Stimulated activated CD4-positive, alpha-beta T cell treated with anti-CD3 and anti-CD28 coated beads, Interleukin-1b, Interleukin-23, amount 100 ng/mL, for 24 hours (primary cell): ENCODE data around the gene RMI2.
"Not testable (repeated sequence)": the region's sequence is repeated elsewhere in the genome, so short reads cannot be mapped to it uniquely, and the experiment has no call there.

Experiments used
- DNase-seq, 4 experiments: peaks; one replicate each; pipeline ENCODE4 v3.0.0-alpha.2; 2020; ENCODE audit warnings: low read depth in 4 of 4, low spot score in 1 of 4

Gene RMI2

DNA sequence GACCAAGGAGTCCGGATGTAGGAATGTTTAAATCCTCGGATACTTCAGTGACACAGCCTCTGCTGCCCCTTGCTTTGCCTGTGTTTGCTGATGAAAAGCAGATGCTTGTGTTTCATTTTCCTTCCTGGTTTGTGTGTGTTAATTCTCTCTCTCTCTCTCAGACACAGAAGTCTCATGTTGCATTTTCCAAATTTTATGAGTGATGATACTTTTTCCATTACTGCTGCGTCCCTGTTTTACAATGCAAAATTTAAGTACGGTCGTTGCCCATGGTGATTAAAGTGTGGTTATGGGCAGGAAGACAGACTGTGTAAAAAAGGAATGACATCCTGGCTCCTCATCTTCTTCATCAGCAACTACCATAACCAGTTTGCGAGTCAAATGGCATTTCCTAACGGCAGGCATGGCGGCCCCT is 5.7 kb downstream of the RMI2 start:
- no peak for DNase-seq

DNA sequence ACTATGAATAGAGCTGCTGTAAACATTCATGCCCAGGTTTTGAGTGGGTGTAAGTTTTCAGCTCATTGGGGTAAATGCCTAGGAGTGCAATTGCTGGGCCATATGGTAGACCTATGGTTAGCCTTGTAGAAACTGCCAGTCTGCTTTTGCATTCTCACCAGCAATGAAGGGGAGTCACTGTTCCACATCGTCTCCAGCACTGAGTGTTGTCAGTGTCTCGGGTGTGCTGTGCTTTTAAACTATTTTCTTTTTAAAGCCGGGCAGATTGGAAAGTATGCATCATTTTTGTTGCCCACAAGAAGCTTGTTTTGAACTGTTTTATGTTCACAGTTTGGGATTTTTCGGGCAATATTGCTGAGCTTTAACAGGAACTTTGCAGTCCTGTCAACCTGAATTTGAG is 7.9 kb downstream of the RMI2 start:
- no peak for DNase-seq

GRCh38 chr16:11354407-11354732 is 9.1 kb downstream of the RMI2 start:
- DNase-seq = no peak

DNA sequence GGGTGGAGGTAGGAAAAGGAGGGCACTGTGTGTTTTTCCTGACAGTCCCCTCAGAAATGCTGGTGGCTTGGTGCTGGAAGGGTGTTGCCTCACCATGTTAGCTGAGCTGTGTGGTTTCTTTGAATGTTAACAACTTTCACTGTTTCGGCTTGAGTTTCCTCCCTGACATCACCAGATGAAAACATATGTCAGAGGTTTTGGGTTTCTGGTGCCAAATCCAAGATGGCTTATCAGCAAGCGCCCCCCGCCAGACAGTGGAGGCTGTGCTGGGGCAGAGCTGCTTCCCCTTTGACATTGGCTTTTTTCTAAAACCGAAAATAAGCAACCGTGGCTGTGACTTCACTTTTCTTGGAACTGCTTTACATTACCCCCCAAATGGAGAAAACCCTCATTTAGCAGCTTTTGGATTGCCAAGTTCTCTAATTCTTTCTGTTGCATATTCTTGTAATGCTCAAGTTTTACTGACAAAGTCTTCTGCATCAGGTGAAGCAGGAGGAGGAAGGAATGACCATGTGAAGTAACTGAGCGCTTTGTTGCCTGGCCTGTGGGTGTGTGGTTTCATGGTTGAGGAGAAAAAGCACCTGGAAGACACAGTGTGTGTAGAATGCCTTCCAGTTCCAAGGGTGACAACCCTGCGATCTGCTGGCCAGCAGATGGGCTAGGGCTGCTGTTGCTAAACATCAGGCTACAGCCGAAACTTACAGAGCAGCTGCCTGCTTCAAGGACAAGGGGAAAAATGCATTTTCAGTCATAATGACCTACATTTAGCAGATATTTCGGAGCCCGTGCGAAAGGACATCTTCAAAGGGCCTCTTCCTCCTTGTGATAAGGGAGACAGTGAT is 9.7 kb downstream of the RMI2 start:
- DNase-seq = peak in 3 of 4 experiments; percentile 40 to 74 (median 61)

GRCh38 chr16:11355862-11356261 is 10.6 kb downstream of the RMI2 start:
- DNase-seq = no peak

GRCh38 chr16:11356573-11357331 is 11.5 kb downstream of the RMI2 start:
- peak in 1 of 4 experiments; percentile 28 for DNase-seq

DNA sequence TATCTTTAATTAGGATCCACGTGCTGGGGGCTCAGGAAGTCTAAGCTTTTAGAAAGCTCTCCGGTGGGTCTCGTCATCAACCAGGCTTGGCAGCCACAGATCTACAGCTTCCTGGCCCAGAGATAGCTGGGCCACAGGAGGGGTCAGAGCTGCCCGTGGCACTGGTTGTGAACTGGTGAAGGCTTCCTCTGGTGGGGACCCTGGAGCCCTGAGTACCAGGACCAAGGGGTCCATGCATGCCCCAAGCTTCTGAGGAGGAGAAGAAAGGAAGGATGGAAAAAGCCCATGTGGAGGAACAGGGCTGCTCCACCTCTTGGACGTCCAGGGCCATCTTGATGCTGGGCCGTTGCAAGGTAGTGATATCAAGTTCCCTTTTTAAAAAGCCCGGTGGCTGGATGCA is 13.3 kb downstream of the RMI2 start:
- DNase-seq = no peak

DNA sequence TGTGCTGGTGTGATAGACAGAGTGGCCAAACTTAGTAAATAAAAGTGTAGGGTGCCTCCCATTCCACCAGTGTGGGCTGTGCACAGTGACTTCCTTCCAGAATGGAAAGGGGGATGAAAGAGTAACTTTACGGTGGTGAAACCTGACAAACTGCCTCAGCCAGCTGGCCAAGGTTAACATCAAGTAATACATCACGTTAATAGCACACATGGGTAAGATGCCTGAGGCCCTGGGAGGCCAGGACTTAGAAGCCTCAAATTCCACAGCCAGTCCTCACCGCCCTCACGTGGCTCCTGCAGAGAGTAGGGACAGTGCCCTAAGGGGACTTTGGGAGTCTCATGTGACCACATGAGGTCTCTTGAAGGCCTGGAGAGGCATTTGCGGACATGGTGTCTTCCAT is 14.1 kb downstream of the RMI2 start:
- no peak for DNase-seq

- no peak for DNase-seq
Measured at GRCh38 chr16:11360641-11361373, 15.5 kb downstream of the RMI2 start.

DNA sequence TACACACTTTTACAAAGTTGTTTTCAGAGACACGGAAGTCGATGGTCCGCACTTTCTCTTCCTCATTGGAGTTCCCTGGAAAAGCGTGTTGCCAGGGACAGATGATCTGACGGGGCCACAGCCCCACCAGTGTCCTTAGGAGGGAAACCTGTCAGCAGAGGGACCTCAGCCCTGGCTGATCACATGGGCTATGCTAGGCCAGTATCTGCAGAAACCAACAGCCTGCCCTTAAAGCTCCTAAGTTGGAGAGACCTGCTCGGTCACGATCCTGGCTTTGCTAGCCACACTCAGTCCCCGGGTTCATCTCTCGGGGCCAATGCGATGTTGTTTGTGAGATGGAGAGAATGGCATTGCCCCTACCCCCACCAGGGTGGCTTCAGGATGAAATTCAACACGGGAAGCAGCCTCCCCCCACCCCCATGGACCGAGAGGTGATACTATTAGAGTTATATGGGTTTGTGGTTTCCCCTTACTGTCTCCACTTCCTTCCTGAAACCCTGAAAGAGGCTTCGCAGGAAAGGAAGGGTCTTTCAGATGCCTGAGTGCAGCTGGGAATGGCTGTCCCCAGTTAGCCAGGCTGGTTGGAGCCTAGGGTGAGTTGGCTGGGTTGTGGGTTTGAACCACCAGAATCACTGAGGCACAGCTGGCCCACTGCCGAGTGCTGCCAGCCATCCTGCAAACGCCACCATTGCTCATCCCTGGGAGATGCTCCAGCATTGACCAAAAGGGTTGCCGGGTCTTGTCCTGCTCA is 16.6 kb downstream of the RMI2 start:
- no peak for DNase-seq

GRCh38 chr16:11363927-11364258 is 18.6 kb downstream of the RMI2 start:
- DNase-seq = no peak

DNA sequence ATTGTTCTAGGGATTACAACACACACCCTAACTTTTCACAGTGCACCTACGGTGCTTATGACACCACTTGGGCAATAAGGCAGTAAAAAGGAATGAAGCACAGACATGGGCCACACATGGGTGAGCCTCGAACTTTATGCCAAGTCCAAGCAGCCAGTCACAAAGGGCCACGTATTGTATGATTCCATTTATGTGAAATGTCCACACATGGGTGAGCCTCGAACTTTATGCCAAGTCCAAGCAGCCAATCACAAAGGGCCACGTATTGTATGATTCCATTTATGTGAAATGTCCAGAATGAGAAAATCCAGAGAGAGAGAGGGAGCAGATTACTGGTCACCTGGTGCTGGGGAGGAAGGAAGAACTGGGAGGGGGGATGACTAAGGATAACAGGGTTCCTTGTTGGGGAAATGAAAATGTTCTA is 22.2 kb downstream of the RMI2 start:
- DNase-seq = no peak

DNA sequence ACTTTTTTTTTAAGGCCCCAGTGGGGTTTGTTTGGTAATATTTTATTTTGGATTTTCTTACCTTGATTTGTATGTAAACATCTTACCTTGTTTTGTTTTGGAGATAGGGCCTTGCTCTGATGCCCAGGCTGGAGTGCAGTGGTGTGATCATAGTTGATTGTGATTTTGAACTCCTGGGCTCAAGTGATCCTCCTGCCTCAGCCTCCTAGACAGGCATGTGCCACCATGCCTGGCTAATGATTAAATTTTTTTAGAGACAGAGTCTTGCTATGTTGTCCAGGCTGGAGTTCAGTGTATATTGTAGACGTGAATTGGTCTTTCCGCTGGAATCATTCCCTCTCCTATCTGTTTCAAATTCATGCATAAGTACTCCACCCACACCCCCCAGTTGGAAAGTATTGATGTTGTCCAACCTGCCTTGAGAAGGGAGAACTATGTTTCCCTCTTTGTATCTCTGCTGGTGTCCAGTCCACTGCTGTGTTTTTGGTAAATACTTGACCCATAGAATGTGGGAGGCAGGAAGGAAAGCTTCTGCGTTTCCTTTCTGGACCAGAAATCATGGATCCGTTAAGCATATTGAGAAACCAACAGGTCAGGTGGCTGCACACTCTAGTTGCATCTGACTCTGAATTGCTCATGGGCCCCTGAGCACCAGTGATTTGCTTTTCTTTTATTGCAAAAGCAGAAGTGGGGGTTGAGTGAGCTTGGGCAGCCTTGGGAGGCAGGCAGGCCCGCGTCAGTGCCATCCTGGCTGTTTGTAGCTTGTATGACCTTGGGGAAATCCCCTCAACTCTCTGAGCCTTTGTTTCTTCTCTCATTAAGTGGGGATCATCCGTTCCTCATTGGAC is 25.0 kb downstream of the RMI2 start:
- no peak for DNase-seq

DNA sequence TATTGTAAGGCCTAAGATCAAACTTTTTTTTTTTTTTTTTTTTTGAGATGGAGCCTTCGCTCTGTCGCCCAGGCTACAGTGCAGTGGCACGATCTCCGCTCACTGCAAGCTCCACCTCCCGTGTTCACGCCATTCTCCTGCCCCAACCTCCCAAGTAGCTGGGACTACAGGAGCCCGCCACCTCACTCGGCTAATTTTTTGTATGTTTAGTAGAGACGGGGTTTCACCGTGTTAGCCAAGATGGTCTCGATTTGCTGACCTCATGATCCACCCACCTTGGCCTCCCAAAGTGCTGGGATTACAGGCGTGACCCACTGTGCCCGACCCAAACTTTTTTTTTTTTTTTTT is 25.6 kb downstream of the RMI2 start:
- not testable (repeated sequence) for DNase-seq

DNA sequence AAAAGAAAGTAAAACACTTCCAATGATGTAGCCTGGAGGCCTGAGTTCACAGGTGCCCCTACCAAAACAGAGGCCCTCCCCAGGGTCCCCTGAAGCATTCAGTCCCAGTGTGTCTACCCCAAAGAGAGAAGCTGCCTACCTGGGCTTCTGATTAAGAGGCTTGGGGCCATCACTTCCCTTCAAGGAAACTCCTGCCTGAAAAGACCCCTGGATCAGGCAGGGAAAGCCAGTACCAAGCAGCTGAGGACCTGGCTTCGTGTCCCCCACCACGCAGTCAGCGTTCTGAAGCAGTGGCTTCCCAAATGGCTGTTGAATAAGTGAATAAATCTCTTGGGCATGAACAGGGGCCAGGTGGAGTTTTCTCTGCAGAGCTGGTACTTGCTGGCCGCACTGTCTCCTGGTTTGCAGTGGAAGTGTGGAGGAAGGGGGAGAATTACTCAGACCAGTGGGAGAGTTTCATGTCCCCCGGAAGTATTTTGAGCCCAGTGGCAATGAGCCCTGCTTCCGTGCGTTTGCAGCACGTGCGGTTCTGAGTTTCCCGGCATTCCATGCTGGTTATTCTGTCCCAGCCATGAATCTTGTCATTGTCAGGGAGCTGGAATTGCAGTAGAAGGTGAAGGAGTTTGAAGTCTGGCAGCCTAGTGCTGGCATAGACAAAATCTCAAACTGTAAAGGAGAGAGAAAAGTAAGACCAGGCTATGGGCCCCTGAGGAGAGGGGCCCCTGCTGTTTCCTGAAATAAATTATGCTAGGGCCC is 27.0 kb downstream of the RMI2 start:
- no peak for DNase-seq

- DNase-seq = no peak
Measured at GRCh38 chr16:11372829-11373306, 27.6 kb downstream of the RMI2 start.

DNA sequence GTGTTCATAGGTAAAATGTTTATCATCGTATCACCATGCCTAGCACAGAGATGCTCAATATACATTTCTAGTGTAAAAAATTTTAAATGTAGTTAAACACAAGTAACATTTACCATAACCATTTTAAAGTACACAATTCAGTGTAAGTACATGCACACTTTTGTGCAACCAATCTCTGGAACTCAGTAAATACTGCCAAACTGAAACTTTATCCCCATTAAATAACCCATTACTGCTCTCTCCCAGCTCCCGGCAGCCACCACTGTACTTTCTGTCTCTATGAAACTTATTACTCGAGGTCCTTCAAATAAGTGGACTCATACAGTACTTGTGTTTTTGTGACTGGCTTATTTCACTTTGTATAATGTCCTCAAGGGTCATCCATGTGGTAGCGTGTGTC is 29.0 kb downstream of the RMI2 start:
- no peak for DNase-seq

DNA sequence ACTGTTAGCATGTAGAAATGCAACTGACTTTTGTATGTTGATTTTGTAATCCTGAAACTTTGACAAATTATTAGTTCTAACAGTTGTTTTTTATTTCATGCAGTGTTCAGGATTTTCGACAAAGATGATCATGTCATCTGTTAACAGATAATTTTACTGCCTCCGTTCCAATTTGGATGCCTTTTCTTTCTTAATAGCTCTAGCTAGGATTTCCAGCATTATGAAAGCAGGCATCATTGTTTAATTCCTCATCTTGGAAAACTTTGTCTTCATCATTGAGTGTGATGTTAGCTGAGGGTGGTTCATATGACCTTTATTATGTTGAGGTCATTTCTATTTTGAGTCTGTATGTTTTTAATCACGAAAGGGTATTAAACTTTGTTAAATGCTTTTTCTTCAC is 31.9 kb downstream of the RMI2 start:
- DNase-seq = no peak

GRCh38 chr16:11378951-11379350 is 33.7 kb downstream of the RMI2 start:
- not testable (repeated sequence) for DNase-seq

- peak in 1 of 4 experiments; percentile 19 for DNase-seq
Measured at GRCh38 chr16:11379420-11379819, 34.2 kb downstream of the RMI2 start.
